B cell (primary cell): Measurements from ENCODE around the gene ATXN2.

Experiments used
- CTCF ChIP-seq: fragments of 200-600 bp; IDR thresholded peaks from one replicate; pipeline ENCODE4 v1.8.0; 2022; ENCODE audit warnings: antibody characterized with exemption, mild to moderate bottlenecking
- EZH2 ChIP-seq: IDR thresholded peaks from 2 replicates; pipeline ENCODE4 v1.6.1; 2012; ENCODE audit warnings: borderline replicate concordance, low read depth, mild to moderate bottlenecking, moderate library complexity, low read length; ENCODE audit not compliant: insufficient read depth, poor library complexity, severe bottlenecking

- TF ChIP-seq CTCF (no peak), EZH2 (no peak)
Measured at GRCh38 chr12:111570084-111570961, 28.8 kb downstream of the ATXN2 start.
